HG03439 (cell line): ENCODE data around the gene EPHX1.
"Not testable (repeated sequence)": the region's sequence is repeated elsewhere in the genome, so short reads cannot be mapped to it uniquely, and the experiment has no call there.

Experiments
- ATAC-seq: cut with Tn5 transposase; IDR thresholded peaks from one replicate; pipeline ENCODE4 v1.9.1; 2021; ENCODE audit warnings: mild to moderate bottlenecking, moderate library complexity; ENCODE audit not compliant: unreplicated experiment

EPHX1 gene

GRCh38 chr1:225777058-225777582 lies 32.8 kb upstream of the EPHX1 start:
- ATAC-seq = no peak

- ATAC-seq = peak; percentile 100
These were observed 32.2 kb upstream of the EPHX1 start, which contains the start of gene SRP9 for GRCh38 chr1:225777583-225778336. Gene SRP9, plus strand, starts transcription at chr1:225777826. Its CDS starts 115 bp downstream, at chr1:225777941.

- ATAC-seq = no peak
These were observed 31.6 kb upstream of the EPHX1 start for GRCh38 chr1:225778337-225778669.

GRCh38 chr1:225779165-225779564 lies 30.8 kb upstream of the EPHX1 start:
- not testable (repeated sequence) for ATAC-seq

- no peak for ATAC-seq
These were observed 29.8 kb upstream of the EPHX1 start for GRCh38 chr1:225780134-225780533.

- ATAC-seq = no peak
These were observed 29.3 kb upstream of the EPHX1 start for GRCh38 chr1:225780630-225781029.

GRCh38 chr1:225789142-225789541 lies 20.8 kb upstream of the EPHX1 start:
- ATAC-seq = not testable (repeated sequence)

GRCh38 chr1:225794954-225795353 lies 15.0 kb upstream of the EPHX1 start:
- ATAC-seq = no peak

GRCh38 chr1:225796097-225796496 lies 13.8 kb upstream of the EPHX1 start:
- not testable (repeated sequence) for ATAC-seq

GRCh38 chr1:225801146-225801545 lies 8.8 kb upstream of the EPHX1 start:
- not testable (repeated sequence) for ATAC-seq

GRCh38 chr1:225806249-225806648 lies 3.7 kb upstream of the EPHX1 start:
- no peak for ATAC-seq

GRCh38 chr1:225806736-225807135 lies 3.2 kb upstream of the EPHX1 start:
- ATAC-seq = not testable (repeated sequence)

GRCh38 chr1:225808136-225808535 lies 1.8 kb upstream of the EPHX1 start:
- ATAC-seq = no peak

GRCh38 chr1:225810579-225811538 lies 935 bp downstream of the EPHX1 start:
- not testable (repeated sequence) for ATAC-seq

- ATAC-seq = no peak
These were observed 1.9 kb downstream of the EPHX1 start for GRCh38 chr1:225811622-225812487.

- no peak for ATAC-seq
These were observed 2.7 kb downstream of the EPHX1 start for GRCh38 chr1:225812488-225813213.

GRCh38 chr1:225813214-225813964 lies 3.5 kb downstream of the EPHX1 start:
- no peak for ATAC-seq

- ATAC-seq = no peak
These were observed 4.5 kb downstream of the EPHX1 start for GRCh38 chr1:225814381-225814780.

- ATAC-seq = not testable (repeated sequence)
These were observed 5.2 kb downstream of the EPHX1 start for GRCh38 chr1:225815090-225815489.
